GM13977 (cell line): ENCODE results near the gene TAF4B.

Source experiments
- DNase-seq: peaks from one replicate; pipeline ENCODE4 v3.0.0; 2012; ENCODE audit warnings: low spot score
- in situ Hi-C: fragments of 300-500 bp; cut with MboI; formaldehyde crosslinking; loops from one replicate; pipeline ENCODE4 v1.12.0; 2022; ENCODE audit warnings: low sequenced_read_pairs, low pct_unique_long_range_greater_than_20kb, mixed read lengths, inconsistent platforms; ENCODE audit not compliant: unreplicated experiment
- TF ChIP-seq, protein P1 (sequence below): IDR thresholded peaks from 2 replicates; pipeline ENCODE4 v1.5.1; 2012; ENCODE audit warnings: mild to moderate bottlenecking, control low read depth; ENCODE audit not compliant: insufficient read depth; ENCODE audit errors: extremely low read depth, missing control alignments

TAF4B gene

DNA sequence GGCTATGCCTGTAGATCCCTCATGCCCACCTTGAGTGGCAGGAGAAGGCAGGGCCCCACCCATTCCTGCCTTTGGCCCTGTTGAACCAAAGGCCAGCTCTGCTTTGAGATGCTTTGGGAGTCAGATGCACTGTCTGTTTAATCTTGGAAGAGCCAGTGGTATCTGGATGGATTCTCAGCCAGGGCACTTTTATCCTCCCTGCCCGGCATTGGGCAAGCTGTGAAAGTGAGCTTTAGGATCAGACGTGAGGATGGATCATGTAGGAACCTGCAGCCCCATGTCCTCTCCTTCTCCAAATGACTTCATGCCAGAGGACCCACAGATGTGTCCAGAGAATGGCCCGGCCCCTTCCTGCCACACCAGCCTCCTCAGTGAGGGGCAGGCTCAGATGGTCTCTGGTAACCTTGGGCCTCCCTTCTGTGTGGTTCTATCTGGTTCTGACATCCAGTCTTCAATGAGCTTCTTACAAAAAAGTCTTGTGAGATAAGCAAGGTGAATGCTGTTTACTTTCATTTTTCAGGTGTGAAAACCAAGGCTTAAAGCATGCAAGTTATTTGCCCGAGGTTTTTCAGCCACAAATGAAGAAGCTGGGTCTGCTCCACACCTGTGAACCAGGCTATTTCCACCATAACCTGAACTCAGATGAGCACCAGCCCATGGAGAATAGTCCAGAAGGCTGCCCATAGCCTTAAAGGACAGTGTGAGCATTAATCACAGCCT, 198.3 kb downstream of the TAF4B start:
- TF ChIP-seq, protein P1, sequence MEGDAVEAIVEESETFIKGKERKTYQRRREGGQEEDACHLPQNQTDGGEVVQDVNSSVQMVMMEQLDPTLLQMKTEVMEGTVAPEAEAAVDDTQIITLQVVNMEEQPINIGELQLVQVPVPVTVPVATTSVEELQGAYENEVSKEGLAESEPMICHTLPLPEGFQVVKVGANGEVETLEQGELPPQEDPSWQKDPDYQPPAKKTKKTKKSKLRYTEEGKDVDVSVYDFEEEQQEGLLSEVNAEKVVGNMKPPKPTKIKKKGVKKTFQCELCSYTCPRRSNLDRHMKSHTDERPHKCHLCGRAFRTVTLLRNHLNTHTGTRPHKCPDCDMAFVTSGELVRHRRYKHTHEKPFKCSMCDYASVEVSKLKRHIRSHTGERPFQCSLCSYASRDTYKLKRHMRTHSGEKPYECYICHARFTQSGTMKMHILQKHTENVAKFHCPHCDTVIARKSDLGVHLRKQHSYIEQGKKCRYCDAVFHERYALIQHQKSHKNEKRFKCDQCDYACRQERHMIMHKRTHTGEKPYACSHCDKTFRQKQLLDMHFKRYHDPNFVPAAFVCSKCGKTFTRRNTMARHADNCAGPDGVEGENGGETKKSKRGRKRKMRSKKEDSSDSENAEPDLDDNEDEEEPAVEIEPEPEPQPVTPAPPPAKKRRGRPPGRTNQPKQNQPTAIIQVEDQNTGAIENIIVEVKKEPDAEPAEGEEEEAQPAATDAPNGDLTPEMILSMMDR: no peak
- no peak for DNase-seq
- in situ Hi-C loops: no loop called here

DNA sequence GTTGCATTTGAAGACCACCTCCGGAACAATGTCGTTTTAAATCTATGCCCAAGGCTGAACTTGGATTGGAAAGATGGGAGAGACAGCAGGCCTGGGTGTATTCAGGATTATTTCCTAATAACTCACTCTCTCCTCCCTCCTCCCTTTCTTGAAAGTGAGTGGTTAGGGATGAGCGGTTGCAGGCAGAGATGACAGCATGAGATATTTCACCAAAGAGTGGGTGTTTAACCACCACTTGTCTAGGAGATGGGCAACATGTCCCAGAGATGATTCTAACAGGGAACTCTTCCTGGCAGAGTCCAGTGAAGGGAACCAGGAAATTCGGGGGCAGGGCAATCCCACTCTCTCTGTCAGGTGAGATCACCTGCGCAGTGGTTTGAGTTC, 198.9 kb downstream of the TAF4B start:
- in situ Hi-C loops: no loop called here
- DNase-seq: no peak
- TF ChIP-seq, protein P1: no peak

DNA sequence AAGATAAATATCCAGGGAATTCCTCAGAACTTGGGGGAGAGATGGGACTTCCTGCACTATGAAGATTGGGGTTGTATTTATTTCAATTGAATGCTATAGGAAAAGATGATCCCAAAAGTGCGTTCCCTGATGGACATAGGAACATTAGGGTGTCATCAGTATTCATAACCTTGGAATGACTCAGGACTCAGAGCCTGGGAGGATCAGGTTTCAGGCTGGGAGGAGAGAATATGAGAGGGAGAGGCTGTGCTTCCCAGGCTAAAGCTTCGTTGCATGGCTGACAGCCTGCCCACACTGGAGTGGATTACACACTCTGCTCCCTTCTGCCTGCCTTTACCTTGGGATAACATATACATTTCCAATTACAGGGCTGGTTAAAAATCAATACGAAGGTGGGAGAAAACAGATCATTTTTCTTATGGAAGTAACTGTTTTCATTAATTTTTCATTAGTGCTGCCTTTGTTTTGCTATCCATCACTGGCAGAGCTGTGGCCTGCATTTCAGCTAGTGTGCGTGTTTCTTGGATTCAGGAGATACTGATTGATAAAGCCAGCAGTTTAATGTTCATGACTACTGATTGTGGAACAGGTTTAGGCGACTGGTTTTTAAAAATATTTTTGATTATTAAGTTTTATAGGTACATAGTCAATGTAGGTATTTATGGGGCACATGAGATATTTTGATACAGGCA, 203.4 kb downstream of the TAF4B start:
- in situ Hi-C loops: no loop called here
- TF ChIP-seq, protein P1: no peak
- no peak for DNase-seq

DNA sequence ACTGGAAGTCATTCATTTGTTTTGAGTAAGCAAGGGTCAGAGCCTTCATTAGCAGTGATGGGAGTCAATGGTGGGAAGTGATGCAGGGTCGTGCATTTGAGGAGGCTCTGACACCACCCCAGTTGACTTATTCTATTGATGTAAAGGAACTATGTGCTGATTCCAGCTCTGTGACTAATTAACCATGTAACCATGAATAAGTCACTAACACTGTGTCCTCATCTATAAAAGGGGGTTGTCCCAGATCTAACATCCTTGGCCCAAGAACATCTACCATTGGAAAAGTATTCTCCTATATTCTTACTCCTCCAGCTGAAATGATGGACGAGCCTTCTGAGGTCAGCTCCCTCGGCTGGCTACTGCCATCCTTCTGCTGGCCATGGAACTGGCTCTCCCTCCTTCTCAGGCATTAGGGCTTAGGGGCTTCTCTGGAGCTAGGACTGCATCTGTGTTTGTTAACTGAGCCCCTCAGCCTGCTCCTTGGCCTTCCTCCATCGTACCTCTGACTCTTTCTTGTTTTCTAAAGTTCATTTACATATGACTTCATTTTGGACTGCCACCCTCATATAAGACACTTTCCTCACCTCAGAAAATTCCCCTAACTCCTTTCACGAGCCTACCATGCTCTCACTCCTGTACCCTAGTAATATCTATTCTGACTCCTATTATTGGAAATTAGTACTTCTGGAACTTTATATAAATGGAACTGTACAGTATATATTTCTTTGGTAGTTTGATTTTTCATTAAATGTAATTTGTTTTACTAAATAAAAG, 206.6 kb downstream of the TAF4B start:
- DNase-seq: no peak
- TF ChIP-seq, protein P1: no peak
- in situ Hi-C loops: no loop called here

DNA sequence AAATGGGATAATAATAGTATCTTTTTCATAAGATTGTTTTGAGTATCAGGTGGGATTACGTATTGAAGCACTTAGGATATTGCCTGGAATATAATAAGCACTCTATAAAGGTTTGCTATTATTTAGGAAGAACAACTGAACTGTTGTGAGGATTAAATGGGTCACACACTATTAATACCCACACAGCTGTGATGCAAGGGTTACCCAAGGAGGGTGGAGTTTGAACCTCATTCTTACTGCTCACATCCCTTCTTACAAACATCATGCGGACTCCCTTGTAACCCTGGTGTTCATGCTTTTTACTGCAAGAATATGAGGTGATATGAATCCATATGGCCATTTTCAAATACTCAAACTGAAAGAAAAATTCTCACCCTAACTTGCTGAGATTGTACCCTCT, 208.6 kb downstream of the TAF4B start:
- in situ Hi-C loops: no loop called here
- TF ChIP-seq, protein P1: no peak
- DNase-seq: no peak

DNA sequence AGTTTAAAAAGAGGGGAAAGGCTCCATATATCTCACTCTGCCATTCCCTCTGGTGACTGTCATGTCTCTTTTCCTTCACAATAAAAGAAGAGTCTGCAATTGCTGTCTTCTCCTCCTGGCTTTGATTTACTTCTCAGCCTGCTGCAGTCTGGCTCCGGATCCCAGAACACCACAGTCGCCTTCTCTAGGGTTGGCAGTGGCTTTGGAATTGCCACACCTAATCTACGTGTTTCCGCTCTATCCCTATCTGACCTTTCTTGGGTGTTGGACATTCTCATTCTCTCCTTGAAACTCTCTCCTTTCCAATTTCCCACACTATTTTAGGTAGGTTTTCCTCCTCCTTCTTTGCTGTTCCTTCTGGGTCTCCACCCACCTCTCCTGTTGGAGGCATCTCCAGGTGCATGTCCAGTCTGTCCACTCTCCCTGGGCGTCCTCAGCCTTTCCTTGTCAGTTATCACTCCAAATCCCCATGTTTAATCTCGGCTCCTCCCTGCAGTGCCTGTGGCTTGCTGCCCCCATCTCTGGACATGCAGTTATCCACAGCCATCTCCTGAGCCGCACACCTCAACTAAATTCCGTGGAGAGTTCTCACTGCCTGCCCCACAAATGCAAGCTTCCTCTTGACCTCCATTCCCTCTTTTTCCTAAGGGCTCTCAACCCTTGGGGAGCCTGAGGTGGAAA, 209.3 kb downstream of the TAF4B start:
- in situ Hi-C loops: no loop called here
- TF ChIP-seq, protein P1: no peak
- no peak for DNase-seq
